ENCODE data around the gene KLHL25. TPM values are rescaled to one million over a fixed set of nuclear protein-coding genes. Genes with fewer than 3 reads are reported as not detected.

Gene KLHL25
- total RNA-seq, 1 experiment from 2014 or later, result 7.0 TPM

DNA sequence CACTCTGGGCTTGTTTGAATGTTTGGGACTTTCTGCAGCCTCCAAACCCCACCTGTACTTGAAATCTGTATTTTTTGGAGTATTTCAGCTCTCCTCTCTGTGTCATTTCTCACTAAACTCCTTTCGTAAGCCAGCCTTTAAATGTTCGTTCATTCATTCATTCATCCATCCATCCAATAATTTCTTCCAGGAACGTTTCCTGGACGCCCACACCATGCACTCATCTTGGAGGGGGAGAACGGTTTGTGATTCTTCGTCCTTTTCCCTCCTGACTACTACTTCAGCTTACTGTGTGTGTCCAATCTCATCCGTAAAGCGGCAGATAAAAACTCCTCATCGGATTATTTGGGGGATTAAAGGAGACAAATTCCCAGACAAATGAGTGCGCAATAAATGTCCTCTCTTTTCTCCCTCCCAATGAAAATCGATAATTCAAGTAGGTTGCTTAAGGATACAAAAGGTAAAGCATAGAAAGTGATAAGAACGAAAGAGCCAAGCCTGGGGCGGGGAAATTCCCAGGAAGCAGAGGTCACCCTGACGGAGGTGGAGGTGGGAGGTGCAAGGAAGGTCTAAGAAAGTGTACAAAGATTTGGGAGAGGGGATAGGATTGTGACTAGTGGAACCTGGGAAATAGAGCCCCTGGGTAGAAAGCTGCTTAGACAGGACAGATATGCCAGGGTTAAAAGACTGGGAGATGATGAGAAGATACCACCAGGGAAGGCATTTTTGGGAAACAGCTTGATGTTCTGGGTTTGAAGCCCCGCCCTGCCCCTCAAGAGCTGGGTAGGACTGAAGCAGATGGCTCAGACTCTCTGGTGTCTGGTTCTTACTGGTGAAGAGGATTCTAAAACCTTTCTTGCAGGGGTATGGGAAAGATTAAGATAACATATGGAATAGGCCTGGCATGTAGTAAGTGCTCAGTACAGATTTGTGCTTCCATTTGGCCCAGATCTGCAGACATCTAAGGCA lies 896 bp upstream of the KLHL25 start:
- DNase-seq (ENCODE audit: low read depth, low spot score), result no peak
- no peaks in the 10 kb centered on the region; the same call in 1 of the 2 replicates for H3K36me3 ChIP-seq (ENCODE audit: control insufficient read depth, insufficient read depth, low read length)
- peak overlapping the region; percentile 46 to 56 for H3K4me3 ChIP-seq (ENCODE audit: low read depth in 2 of 2, low read length in 2 of 2)
- ChIA-PET POLR2A (interaction anchor here (0.6 kb wide), 1 partner anchor 63 kb away, joined by 9 read pairs; no protein-coding TSS in a partner anchor), CTCF (no interaction called here)
- BruUV-seq (replicated peaks), result no TSS peak
- no peak for TF ChIP-seq TCF7L2 (IDR thresholded peaks at IDR 0.05; ENCODE audit: low read depth, low read length)
- no peak for ATAC-seq
- peak overlapping the region; percentile 84 for H3K27ac ChIP-seq (ENCODE audit: low read length)
- intact Hi-C loops (cut with micrococcal nuclease; ENCODE audit: unreplicated experiment), result no loop called here
- H3K27me3 ChIP-seq (ENCODE audit: control insufficient read depth, insufficient read depth, low read length), result no peaks in the 10 kb centered on the region
- peaks cover 25% of the 10 kb centered on the region for H3K4me1 ChIP-seq (ENCODE audit: control insufficient read depth, insufficient read depth, low read length)
- H3K9me3 ChIP-seq (ENCODE audit: control insufficient read depth, insufficient read depth, low read depth, low read length), result no peaks in the 10 kb centered on the region
- in situ Hi-C loops (cut with HindIII; ENCODE audit: low pct_unique_long_range_greater_than_20kb, low sequenced_read_pairs), result no loop called here

DNA sequence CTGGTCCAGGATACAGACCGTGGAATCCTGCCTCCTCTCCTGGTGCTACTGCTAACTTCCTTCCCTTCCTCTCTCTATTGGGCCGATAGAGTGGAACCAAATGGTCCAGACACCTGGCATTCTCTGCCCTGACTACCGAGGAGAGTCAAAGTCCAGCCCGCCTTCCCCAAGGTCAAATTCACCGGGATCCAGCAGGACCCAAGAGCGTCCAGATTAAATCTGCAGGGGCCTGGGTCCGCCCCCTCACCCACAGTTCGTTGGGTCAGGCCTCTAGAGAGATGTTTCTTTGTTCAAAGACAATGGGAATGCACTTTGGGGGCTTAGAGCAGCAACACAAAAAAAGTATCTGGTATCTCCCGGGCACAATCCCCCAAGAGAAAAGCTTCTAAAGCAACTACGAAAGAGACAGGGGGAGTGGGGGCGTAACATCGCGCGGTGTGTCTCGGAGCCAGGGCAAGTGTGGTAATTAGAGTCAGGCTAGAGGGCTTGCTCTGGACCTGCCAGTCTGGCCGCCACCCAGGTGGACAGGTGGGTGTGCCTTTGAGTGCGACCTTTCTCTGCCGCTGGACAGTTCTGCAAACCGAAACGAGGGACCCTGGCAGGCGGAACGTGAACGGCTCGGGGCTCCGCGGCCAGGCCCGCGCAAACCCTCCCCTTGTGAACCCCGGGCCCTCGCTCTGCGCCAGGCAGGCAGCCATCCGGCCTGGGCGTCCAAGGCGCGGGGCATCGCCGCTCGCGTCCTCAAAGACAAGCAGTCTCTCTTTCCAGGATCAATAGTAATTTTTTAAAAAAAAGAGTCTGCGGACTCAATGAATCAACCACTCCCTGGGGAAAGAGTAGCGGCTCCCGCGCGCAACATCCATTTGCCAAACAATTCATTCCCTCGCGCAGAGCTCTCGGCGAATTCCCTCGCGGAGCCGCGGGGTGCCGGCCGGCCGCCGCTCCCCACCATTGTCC lies 806 bp downstream of the KLHL25 start:
- no peak for TF ChIP-seq SIN3A (IDR thresholded peaks at IDR 0.05; ENCODE audit: borderline replicate concordance, insufficient read depth, low read depth, low read length)
- TF ChIP-seq, protein P1, sequence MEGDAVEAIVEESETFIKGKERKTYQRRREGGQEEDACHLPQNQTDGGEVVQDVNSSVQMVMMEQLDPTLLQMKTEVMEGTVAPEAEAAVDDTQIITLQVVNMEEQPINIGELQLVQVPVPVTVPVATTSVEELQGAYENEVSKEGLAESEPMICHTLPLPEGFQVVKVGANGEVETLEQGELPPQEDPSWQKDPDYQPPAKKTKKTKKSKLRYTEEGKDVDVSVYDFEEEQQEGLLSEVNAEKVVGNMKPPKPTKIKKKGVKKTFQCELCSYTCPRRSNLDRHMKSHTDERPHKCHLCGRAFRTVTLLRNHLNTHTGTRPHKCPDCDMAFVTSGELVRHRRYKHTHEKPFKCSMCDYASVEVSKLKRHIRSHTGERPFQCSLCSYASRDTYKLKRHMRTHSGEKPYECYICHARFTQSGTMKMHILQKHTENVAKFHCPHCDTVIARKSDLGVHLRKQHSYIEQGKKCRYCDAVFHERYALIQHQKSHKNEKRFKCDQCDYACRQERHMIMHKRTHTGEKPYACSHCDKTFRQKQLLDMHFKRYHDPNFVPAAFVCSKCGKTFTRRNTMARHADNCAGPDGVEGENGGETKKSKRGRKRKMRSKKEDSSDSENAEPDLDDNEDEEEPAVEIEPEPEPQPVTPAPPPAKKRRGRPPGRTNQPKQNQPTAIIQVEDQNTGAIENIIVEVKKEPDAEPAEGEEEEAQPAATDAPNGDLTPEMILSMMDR (IDR thresholded peaks at IDR 0.05), result no peak
- TF ChIP-seq, protein P2, sequence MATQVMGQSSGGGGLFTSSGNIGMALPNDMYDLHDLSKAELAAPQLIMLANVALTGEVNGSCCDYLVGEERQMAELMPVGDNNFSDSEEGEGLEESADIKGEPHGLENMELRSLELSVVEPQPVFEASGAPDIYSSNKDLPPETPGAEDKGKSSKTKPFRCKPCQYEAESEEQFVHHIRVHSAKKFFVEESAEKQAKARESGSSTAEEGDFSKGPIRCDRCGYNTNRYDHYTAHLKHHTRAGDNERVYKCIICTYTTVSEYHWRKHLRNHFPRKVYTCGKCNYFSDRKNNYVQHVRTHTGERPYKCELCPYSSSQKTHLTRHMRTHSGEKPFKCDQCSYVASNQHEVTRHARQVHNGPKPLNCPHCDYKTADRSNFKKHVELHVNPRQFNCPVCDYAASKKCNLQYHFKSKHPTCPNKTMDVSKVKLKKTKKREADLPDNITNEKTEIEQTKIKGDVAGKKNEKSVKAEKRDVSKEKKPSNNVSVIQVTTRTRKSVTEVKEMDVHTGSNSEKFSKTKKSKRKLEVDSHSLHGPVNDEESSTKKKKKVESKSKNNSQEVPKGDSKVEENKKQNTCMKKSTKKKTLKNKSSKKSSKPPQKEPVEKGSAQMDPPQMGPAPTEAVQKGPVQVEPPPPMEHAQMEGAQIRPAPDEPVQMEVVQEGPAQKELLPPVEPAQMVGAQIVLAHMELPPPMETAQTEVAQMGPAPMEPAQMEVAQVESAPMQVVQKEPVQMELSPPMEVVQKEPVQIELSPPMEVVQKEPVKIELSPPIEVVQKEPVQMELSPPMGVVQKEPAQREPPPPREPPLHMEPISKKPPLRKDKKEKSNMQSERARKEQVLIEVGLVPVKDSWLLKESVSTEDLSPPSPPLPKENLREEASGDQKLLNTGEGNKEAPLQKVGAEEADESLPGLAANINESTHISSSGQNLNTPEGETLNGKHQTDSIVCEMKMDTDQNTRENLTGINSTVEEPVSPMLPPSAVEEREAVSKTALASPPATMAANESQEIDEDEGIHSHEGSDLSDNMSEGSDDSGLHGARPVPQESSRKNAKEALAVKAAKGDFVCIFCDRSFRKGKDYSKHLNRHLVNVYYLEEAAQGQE (IDR thresholded peaks at IDR 0.05; ENCODE audit: insufficient read depth in 1 of 2, low read depth in 2 of 2, low read length in 1 of 2), result no peak
- no peak for TF ChIP-seq TCF7L2 (IDR thresholded peaks at IDR 0.05; ENCODE audit: low read depth, low read length)
- TF ChIP-seq POLR2AphosphoS5 (IDR thresholded peaks at IDR 0.05; ENCODE audit: low read depth, low read length), result no peak
- Histone ChIP-seq H3K27ac (ENCODE audit: low read length) (peak overlapping the region; percentile 20), H3K9me3 (ENCODE audit: control insufficient read depth, insufficient read depth, low read depth, low read length) (no peaks in the 10 kb centered on the region), H3K4me1 (ENCODE audit: control insufficient read depth, insufficient read depth, low read length) (peaks cover 17% of the 10 kb centered on the region), H3K36me3 (ENCODE audit: control insufficient read depth, insufficient read depth, low read length) (no peaks in the 10 kb centered on the region; the same call in 1 of the 2 replicates), H3K27me3 (ENCODE audit: control insufficient read depth, insufficient read depth, low read length) (no peaks in the 10 kb centered on the region), H3K4me3 (ENCODE audit: low read depth in 2 of 2, low read length in 2 of 2) (peak overlapping the region; percentile 77 to 87)
- in situ Hi-C loops (cut with HindIII; ENCODE audit: low pct_unique_long_range_greater_than_20kb, low sequenced_read_pairs), result no loop called here
- POLR2A ChIA-PET, result no interaction called here
- CTCF ChIA-PET, result interaction anchor here (1.1 kb wide), 1 partner anchor 463 kb away, joined by 3 read pairs; no protein-coding TSS in a partner anchor
- no TSS peak for BruUV-seq (replicated peaks)
- ATAC-seq (peak; percentile 50), DNase-seq (ENCODE audit: low read depth, low spot score) (no peak)
- intact Hi-C loops (cut with micrococcal nuclease; ENCODE audit: unreplicated experiment), result no loop called here
